Breast epithelium (tissue), 3 donors: ENCODE measurements around the gene MRPS14.

Experiments
- POLR2A ChIP-seq: fragments of 450-650 bp; IDR thresholded peaks from one replicate; pipeline ENCODE4 v1.6.1; 2016; ENCODE audit warnings: antibody characterized with exemption, mild to moderate bottlenecking, moderate library complexity
- TF ChIP-seq, protein P1 (sequence below), 3 donors: fragments of 450-650 bp; IDR thresholded peaks; one replicate each; pipeline ENCODE4 v1.5.1; 2016 to 2017; ENCODE audit warnings: antibody characterized with exemption in 3 of 3, mild to moderate bottlenecking in 3 of 3, moderate library complexity in 3 of 3

DNA sequence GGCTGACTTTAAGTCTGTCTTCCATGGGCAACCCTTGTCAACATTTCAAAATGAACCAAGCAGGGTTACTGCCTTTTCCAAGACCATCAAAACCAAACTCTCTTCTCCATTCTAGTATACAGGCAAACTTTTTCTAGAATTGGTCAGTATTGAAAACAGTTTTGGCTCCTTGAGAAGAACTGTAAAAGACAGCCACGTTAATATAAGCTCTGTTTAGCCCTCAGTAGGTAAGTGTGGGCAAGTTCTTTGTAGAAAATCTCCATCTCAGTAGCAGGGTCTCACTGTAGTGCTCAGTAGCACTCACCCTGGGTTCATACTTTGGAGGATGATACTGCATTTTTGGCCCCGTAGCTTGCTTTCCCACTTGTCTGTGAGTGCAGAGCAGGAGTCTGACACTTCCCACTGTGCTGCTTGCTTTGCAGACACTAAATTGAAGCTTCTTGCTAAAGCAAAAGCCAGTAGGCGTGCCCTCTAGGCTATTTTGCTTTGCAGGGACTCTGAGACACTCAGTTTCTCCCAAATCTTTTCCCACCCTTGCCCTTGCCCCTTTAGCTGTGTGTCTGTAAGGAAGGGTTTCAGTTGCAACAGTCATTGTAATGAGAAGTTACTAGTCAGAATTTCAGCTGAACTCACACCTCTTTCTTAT lies 57.7 kb downstream of the MRPS14 start:
- no peak for TF ChIP-seq POLR2A
- TF ChIP-seq, protein P1, sequence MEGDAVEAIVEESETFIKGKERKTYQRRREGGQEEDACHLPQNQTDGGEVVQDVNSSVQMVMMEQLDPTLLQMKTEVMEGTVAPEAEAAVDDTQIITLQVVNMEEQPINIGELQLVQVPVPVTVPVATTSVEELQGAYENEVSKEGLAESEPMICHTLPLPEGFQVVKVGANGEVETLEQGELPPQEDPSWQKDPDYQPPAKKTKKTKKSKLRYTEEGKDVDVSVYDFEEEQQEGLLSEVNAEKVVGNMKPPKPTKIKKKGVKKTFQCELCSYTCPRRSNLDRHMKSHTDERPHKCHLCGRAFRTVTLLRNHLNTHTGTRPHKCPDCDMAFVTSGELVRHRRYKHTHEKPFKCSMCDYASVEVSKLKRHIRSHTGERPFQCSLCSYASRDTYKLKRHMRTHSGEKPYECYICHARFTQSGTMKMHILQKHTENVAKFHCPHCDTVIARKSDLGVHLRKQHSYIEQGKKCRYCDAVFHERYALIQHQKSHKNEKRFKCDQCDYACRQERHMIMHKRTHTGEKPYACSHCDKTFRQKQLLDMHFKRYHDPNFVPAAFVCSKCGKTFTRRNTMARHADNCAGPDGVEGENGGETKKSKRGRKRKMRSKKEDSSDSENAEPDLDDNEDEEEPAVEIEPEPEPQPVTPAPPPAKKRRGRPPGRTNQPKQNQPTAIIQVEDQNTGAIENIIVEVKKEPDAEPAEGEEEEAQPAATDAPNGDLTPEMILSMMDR (IDR thresholded peaks at IDR 0.05), result no peak
